AG10803 (cell line): ENCODE measurements around the gene CCNE1.

ENCODE experiments used
- DNase-seq: peaks from one replicate; pipeline ENCODE4 v3.0.0; 2010; ENCODE audit warnings: low read depth
- H3K4me3 ChIP-seq: 2 replicates; pipeline ENCODE4 v1.5.1; 2011; ENCODE audit warnings: mild to moderate bottlenecking, low read length, control low read depth
- TF ChIP-seq, protein P1 (sequence below): conservative IDR thresholded peaks from 2 replicates; pipeline ENCODE4 v1.5.1; 2011; ENCODE audit warnings: mild to moderate bottlenecking, low read length, control low read depth, inconsistent platforms

Gene CCNE1

DNA sequence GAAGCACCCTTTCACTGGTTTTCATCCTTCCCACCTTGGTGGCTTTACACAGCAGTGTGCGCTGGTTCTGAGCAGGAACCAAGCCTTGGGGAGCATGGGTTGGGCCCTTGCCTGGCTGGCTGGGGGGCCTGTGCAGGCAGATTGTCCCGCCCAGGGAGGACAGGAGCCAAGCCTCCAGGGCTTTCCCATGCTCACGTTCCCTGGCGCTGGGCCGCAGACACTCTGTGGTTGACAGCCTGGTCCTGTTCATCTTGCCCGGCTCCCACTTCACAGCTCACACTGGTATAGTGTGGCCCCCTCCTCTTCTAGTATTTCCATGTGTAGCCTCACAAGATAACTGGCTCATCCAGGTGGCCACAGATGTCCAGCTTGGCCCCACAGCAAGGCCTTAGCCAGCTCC lies 4.6 kb upstream of the CCNE1 start:
- DNase-seq: no peak
- no peak overlapping the region for H3K4me3 ChIP-seq
- TF ChIP-seq, protein P1, sequence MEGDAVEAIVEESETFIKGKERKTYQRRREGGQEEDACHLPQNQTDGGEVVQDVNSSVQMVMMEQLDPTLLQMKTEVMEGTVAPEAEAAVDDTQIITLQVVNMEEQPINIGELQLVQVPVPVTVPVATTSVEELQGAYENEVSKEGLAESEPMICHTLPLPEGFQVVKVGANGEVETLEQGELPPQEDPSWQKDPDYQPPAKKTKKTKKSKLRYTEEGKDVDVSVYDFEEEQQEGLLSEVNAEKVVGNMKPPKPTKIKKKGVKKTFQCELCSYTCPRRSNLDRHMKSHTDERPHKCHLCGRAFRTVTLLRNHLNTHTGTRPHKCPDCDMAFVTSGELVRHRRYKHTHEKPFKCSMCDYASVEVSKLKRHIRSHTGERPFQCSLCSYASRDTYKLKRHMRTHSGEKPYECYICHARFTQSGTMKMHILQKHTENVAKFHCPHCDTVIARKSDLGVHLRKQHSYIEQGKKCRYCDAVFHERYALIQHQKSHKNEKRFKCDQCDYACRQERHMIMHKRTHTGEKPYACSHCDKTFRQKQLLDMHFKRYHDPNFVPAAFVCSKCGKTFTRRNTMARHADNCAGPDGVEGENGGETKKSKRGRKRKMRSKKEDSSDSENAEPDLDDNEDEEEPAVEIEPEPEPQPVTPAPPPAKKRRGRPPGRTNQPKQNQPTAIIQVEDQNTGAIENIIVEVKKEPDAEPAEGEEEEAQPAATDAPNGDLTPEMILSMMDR: no peak

DNA sequence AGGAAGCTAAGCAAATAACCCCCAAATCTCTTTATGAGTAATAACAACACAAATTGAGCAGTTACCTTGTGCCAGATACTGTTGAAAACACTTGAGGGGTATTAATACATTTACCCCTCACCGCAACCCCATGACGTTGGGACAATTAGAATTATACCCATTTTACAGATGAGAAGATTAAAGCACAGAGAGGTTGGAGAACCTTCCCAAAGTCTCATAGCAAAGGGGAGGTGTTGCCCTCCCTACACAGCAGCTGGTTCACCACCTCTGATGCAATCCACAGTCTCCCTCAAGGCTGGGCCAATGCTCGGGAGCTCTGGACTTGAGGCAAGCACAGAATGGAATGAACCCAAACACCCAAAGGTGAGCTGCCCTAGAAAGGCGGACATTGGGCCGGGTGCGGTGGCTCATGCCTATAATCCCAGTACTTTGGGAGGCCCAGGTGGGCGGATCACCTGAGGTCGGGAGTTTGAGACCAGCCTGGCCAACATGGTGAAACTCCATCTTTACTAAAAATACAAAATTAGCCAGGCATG lies 3.9 kb upstream of the CCNE1 start:
- H3K4me3 ChIP-seq: no peak overlapping the region
- DNase-seq: no peak
- TF ChIP-seq, protein P1: no peak

DNA sequence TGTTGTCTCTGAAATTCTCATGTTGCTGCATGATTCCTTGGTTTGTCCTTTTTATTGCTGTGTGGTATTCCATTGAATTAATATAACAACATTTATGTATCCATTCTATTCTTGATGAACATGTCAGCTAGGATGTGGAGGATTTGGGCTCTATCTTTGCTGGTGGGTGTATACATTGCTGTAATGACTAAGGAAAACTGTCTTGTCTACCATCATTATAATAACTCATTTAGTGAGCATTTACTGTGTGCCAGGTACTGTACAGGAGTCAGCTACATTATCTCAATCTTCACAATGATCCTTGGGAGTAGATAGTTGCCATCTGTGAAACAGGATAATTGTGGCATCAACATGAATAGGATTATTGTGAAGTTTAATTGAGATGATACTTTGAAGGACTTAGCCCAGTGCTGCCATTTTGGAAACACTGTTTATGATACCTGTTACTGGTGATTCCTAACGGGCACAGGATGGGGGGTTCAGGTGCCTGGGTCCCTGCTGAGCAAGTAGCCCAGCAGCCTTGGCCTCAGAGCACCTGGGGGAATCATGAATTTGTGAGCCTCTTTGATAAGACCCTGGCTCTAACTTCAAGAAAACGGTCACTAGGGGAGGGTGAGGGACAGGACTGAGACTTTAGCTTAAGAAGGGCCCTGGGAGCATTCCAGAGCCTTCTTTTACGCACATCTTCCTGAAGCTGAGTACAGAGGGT lies 1.8 kb upstream of the CCNE1 start:
- H3K4me3 ChIP-seq: no peak overlapping the region
- DNase-seq: no peak
- TF ChIP-seq, protein P1: no peak

- DNase-seq: peak; percentile 5
- TF ChIP-seq, protein P1: no peak
- H3K4me3 ChIP-seq: no peak overlapping the region
Observed at GRCh38 chr19:29810504-29810871, 1.3 kb upstream of the CCNE1 start.

- DNase-seq: no peak
- peak overlapping the region; percentile 43 for H3K4me3 ChIP-seq
- TF ChIP-seq, protein P1: no peak
Observed at GRCh38 chr19:29812080-29812880, 489 bp downstream of the CCNE1 start.

- TF ChIP-seq, protein P1: no peak
- H3K4me3 ChIP-seq: peak overlapping the region; percentile 43
- no peak for DNase-seq
Observed at GRCh38 chr19:29812881-29813275, 1.1 kb downstream of the CCNE1 start.
